ENCODE measurements around the gene SCN7A.
"Not testable (repeated sequence)": the region's sequence is repeated elsewhere in the genome, so short reads cannot be mapped to it uniquely, and the experiment has no call there.

SCN7A gene

GRCh38 chr2:166360426-166360825 lies 133.6 kb downstream of the SCN7A start:
- no peak for DNase-seq

GRCh38 chr2:166357950-166358321 lies 136.1 kb downstream of the SCN7A start:
- DNase-seq, result not testable (repeated sequence)

GRCh38 chr2:166357068-166357949 lies 136.7 kb downstream of the SCN7A start:
- no peak for DNase-seq
